Measurements from ENCODE around the gene WASL.
"Not testable (repeated sequence)": the region's sequence is repeated elsewhere in the genome, so short reads cannot be mapped to it uniquely, and the experiment has no call there.

Gene WASL

DNA sequence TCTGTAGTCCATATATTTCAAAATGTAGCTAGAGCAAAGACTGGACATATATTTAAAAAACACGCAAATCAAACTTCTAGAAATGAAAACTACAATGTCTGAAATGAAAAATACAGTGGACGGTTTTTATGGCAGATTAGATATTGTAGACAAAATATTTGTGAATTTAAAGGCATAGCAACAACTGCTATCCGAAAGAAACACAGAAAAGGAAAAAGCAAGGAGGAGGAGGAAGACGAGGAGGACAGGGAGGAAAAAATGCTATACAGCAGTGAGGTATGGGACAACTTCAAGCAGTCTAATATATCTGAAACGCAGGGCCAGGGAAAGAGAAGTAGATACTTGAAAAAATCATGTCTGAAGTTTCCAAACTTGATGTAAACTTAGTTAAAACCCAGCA lies 13.3 kb downstream of the WASL start:
- no peak for DNase-seq

DNA sequence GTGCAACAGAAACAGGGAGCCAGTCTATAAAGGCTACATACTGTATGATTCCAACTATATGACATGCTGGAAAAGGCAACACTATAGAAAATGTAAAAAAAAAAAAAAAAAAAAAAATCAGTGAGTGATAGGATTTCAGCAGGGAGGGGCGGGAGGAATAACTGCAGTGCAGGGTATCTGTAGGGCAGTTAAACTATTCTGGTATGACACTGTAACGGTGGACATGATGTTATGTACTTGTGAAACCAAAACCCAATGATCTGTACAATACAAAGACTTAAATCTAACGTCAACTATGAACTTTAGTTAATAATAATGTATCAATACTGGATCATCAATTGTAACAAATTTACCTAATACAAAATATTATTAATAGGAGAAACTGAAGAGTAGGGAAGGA lies 14.3 kb downstream of the WASL start:
- DNase-seq: no peak

DNA sequence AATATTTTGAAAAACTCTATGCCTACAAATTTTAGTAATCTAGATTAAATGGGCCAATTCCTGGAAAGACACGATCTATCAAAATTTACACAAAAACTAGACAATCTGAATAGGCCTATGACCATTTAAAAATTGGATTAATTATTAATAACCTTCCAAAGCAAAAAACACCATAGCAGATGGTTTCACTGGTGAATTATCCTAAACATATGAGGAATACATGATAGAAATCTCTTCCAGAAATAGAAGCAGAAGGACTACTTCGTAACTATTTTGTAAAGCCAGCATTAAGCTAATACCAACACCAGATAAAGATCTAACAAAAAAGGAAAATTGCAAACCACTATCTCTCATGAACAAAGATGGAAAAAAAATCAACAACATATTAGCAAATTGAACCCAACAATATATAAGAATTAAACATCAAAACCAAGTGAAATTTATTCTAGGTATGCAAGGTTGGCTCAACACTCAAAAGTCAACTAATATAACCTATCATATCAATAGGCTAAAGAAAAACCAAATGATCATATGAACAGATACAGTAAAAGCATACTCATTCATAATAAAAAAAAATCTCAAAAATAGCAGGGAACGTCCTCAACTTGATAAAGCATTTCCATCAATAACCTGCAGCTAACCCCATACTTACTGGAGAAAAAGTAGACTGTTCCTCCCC lies 16.3 kb downstream of the WASL start:
- no peak for DNase-seq

- no peak for DNase-seq
These were observed 19.6 kb downstream of the WASL start for GRCh38 chr7:123729218-123729578.

DNA sequence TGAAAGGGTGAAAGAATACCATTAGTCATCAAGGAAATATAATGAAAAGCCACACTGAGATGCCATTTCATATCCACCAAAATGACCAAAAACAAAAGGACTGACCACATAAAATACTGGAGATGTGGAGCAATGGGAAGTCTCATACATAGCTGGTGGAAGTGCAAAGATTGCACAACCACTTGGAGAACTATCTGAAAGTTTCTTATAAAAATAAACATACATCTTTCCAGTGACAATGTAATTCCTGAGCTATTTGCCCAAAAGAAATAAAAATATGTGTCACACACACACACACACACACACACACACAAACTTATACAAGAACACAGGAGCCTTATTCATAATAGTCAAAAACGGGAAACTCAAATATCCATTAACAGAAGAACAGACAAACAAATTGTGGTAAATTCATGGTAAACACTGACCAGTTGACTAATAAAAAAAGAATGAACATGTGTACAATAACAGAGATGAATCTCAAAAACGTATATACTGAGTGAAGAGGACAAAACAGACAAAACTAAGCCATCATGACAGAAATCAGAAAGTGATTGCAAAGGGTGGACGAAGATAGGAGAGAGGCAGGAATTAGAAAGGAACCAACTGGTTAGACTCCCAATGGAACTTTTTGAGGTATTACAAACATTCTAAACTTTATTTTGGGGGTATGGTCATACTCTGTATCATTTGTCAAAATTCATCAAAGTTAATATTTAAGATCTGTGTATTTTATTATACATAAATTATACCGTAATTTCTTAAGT lies 21.5 kb downstream of the WASL start:
- DNase-seq: no peak

DNA sequence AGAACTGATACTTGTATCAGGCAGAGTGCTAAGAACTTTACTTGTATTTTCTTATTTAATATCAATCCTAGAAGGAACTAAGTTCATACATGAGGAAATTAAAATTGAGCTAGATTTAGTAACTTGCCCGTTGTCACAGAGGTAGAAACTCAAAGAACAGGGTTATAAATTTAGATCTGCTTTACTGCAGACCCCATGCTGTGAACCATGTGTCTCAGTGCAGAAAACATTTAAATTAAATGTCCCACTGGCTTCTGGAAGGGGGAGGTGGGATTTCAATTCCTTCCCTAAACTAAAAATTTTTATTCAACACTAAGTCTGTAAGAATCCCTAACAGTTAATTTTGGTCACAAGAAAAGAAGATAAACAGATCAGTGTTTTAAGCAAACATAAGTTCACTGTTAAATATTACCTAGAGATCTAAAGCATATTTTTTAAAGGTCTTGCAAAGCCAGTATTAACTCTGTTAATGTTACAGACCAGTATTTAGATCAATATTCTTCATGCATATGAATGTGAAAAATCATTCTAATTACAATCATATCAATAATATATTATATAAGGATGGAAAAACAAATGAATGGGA lies 23.1 kb downstream of the WASL start:
- DNase-seq: no peak

DNA sequence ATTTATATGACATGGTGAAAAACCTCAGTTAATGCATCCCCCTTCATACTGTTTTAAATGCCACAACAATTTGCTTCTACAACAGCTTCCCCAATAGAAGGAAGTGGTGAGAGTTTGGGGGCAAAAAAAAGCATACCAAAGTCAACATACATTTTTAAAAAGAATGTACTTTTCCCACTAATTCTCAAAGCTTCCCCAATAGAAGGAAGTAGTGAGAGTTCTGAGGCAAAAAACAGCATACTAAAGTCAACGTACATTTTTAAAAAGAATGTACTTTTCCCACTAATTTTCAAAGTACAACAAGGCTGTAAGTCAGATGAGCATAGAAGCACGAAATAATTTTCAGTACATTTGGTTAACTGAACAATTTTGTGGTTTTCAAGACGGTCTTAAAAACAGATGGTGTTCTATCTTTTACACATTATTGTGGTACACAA lies 24.0 kb downstream of the WASL start:
- no peak for DNase-seq

GRCh38 chr7:123723913-123724312 lies 24.9 kb downstream of the WASL start:
- DNase-seq: no peak

- DNase-seq: not testable (repeated sequence)
These were observed 28.3 kb downstream of the WASL start for GRCh38 chr7:123720527-123720926.

DNA sequence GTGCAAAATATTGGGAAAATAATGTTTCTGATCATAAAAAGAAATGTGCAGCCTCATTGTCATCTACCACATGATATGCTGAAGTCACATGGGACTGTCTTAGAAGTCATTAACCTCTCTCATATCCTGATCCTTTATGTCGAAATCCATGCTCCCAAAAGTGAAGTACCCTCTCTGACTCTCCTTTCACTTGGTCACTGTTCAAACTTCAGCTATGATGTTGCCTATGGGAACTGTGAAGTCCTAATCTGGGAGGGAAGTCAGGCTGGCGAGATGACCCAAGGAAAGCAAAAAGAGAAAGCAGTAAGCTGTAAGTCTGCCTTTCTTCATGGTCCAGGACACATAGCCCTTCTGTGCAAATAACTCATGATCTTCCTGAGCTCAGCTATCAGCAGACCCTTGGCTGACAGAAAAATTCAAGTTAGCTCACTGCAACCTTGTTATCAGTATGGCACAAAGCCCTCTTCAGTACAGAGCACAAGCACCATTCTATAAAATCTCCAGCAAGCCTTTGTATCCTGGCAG lies 29.5 kb downstream of the WASL start:
- no peak for DNase-seq

DNA sequence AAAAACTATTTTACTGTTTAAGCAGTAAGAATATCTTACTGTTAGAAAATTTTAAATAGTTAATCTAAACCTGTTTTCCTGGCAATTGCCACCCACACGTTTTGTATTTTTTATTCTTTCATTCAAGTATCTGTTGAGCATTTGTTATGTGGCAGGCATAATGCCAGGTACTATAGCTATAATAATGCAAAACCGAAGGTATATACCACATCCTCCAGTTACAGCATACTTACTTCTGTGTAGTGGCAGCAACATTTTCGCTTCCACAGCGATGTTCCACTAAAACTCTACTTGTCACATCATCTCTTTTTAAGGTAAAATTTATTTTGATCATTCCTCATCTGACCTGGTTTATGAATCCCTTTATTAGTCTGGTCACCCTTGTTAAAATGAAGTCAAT lies 30.0 kb downstream of the WASL start:
- DNase-seq: no peak

- DNase-seq: no peak
These were observed 31.1 kb downstream of the WASL start for GRCh38 chr7:123717689-123718088.

DNA sequence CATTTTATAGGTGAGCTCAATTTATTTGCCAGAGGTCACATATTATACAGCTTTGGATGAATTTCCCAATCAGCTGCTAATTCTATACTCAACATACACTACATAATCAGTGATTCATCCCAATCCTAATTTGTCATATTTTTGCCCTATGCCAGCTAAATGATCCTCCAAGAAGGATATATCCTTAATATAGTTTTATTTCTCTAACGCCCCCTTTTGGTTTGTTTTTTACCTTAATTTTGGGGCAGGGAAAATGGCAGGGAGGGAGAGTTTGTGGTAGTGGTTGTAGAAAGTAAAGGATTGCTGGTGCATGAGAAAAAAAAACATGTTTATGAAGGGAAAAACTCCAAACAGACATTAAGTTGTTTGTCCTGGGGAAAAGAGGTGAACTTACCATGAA lies 31.9 kb downstream of the WASL start:
- no peak for DNase-seq

DNA sequence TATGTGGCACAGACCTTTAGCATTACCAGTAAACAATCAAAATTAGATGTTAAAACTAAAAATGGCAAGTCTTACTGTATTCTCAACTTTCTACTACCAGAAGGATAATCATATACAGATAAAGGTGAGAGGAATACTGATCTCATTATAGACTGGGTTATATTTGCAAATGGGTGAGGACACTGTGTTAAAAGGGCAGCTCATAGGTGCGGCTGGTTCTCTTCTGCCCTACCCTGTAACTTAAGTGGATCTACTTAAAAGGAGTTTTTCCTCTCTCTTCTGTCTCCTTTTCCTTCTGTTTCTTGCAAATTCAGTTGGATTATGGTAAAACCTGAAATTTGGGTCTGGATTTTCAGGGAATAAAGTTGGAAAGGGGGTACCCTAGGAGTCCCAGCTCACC lies 33.0 kb downstream of the WASL start:
- no peak for DNase-seq

DNA sequence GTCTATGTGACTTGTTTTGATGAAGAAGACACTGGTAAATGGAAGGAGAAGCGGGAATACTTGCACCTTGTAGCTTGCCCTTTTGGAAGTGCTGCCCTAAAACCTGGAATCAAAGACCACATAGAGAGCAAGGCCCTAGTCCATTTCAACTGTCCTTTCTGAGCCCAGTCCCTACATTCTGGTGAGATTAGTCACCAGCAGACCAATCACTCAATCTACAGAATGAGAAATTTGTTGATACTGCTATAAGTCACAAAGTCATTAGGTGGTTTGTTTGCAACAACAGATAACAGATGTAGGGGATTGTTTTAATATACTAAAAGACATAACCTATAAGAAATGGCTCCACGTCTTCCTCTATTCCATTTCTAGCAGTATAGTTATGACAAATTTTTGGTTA lies 33.6 kb downstream of the WASL start:
- no peak for DNase-seq

GRCh38 chr7:123714296-123715080 lies 34.3 kb downstream of the WASL start:
- DNase-seq: no peak

DNA sequence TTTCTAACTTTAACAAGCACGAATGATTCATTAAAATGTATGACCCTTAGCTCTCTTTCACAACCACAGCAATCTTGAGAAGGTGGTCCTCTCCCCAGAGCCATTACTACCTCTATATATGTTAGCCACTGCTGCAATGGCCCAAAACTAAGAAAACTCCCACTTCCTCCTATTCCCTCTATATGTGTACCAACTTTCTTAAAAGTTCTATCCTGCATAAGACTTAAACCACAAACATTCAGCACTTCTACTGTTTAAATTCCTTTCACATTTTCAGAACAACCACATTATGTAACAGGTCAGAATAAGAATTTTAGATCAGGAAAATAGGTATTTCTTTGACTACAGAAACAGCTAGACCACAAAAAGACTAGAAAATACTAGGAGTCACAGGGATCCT lies 36.2 kb downstream of the WASL start:
- DNase-seq: no peak

- DNase-seq: no peak
These were observed 36.9 kb downstream of the WASL start for GRCh38 chr7:123711832-123712293.

DNA sequence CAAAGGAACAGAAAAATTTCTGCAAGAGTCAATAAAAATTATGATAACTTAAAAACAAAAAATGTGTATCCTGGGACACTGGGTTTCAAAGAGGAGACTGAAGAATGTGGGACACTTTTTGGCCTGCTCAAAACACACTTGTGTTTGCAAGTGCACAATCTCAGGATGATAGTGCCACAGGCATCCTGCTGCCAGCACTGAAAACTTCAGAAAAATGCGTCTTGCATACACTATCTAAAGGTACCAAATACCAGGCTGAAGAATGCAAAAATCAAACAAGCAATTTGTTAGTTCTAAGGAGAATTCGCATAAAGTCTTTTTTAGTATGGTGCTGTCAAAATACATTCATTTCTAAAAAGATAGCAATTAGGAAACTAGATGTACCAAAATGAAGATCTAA lies 38.1 kb downstream of the WASL start:
- no peak for DNase-seq

- DNase-seq: no peak
These were observed 39.3 kb downstream of the WASL start for GRCh38 chr7:123709525-123709924.

GRCh38 chr7:123705211-123705901 lies 43.4 kb downstream of the WASL start:
- no peak for DNase-seq
